WTC11 (cell line): ENCODE data around the gene MAP3K5. TPM values are rescaled to one million over a fixed set of nuclear protein-coding genes. Genes with fewer than 3 reads are reported as not detected.

ENCODE experiments used
- ATAC-seq: fragments of 200-7000 bp; cut with Tn5 transposase; 2 replicates; pipeline ENCODE4 v1.10.0; 2021; ENCODE audit warnings: mild to moderate bottlenecking, moderate library complexity
- CTCF ChIA-PET: fragments of 300-600 bp; sonication (Branson Sonifier 250); formaldehyde crosslinking; loops from one replicate; lab custom pipeline; 2021; ENCODE audit warnings: antibody characterized with exemption; lab: Charles Lee
- POLR2A ChIA-PET: fragments of 350-600 bp; sonication (Branson Sonifier 250); formaldehyde crosslinking; loops from one replicate; lab custom pipeline; 2021; ENCODE audit warnings: antibody characterized with exemption; lab: Charles Lee
- DNase-seq: peaks from one replicate; pipeline ENCODE4 v3.0.0; 2021; ENCODE audit warnings: low spot score
- H3K27ac Mint-ChIP-seq: 2 replicates; pipeline ENCODE4 v1.8.0; 2021; ENCODE audit warnings: mixed read lengths
- H3K27me3 Mint-ChIP-seq: 2 replicates; pipeline ENCODE4 v1.8.0; 2021; ENCODE audit warnings: low read depth, mild to moderate bottlenecking, moderate library complexity, mixed read lengths
- H3K36me3 Mint-ChIP-seq: 2 replicates; pipeline ENCODE4 v1.8.0; 2021; ENCODE audit warnings: mixed read lengths
- H3K4me1 Mint-ChIP-seq: 2 replicates; pipeline ENCODE4 v1.8.0; 2022; ENCODE audit warnings: mixed read lengths
- H3K4me3 Mint-ChIP-seq: 2 replicates; pipeline ENCODE4 v1.8.0; 2021; ENCODE audit warnings: mild to moderate bottlenecking, moderate library complexity, mixed read lengths
- H3K9me3 Mint-ChIP-seq: 2 replicates; pipeline ENCODE4 v1.8.0; 2021; ENCODE audit warnings: mixed read lengths
- GTF2I ChIP-seq: fragments of 250-450 bp; sonication (Bioruptor Pico); conservative IDR thresholded peaks from 2 replicates; pipeline ENCODE4 v1.4.0; 2021; ENCODE audit warnings: mild to moderate bottlenecking
- HMGA2 ChIP-seq: fragments of 250-450 bp; sonication (Bioruptor Pico); IDR thresholded peaks from 2 replicates; pipeline ENCODE4 v1.4.0; 2021; ENCODE audit warnings: mild to moderate bottlenecking, moderate library complexity
- MXD4 ChIP-seq: fragments of 250-450 bp; sonication (Bioruptor Pico); IDR thresholded peaks from 2 replicates; pipeline ENCODE4 v1.8.0; 2021; ENCODE audit warnings: mild to moderate bottlenecking, moderate library complexity, borderline replicate concordance
- NFE2L1 ChIP-seq: sonication (generic); formaldehyde crosslinking; IDR thresholded peaks from 2 replicates; pipeline ENCODE4 v1.8.1; 2023; ENCODE audit warnings: missing genetic modification reagents
- NFYB ChIP-seq: sonication (generic); formaldehyde crosslinking; conservative IDR thresholded peaks from 2 replicates; pipeline ENCODE4 v1.8.0; 2022; ENCODE audit warnings: low read depth, missing genetic modification reagents
- RELA ChIP-seq: sonication (generic); formaldehyde crosslinking; IDR thresholded peaks from 2 replicates; pipeline ENCODE4 v1.8.1; 2022; ENCODE audit warnings: missing genetic modification reagents, mild to moderate bottlenecking, borderline replicate concordance
- SMAD4 ChIP-seq: sonication (generic); formaldehyde crosslinking; IDR thresholded peaks from 2 replicates; pipeline ENCODE4 v1.8.0; 2022; ENCODE audit warnings: mild to moderate bottlenecking, missing genetic modification reagents
- SOX15 ChIP-seq: fragments of 250-450 bp; sonication (Bioruptor Pico); IDR thresholded peaks from 2 replicates; pipeline ENCODE4 v1.9.0; 2021; ENCODE audit warnings: mild to moderate bottlenecking
- TEAD1 ChIP-seq: sonication (generic); formaldehyde crosslinking; IDR thresholded peaks from 2 replicates; pipeline ENCODE4 v1.8.0; 2022; ENCODE audit warnings: mild to moderate bottlenecking, missing genetic modification reagents
- TEAD4 ChIP-seq: sonication (generic); formaldehyde crosslinking; IDR thresholded peaks from 2 replicates; pipeline ENCODE4 v1.8.0; 2022; ENCODE audit warnings: mild to moderate bottlenecking, missing genetic modification reagents
- ZNF232 ChIP-seq: sonication (generic); formaldehyde crosslinking; IDR thresholded peaks from 2 replicates; pipeline ENCODE4 v1.8.0; 2022; ENCODE audit warnings: mild to moderate bottlenecking, missing genetic modification reagents
- ZNF263 ChIP-seq: sonication (generic); formaldehyde crosslinking; IDR thresholded peaks from 2 replicates; pipeline ENCODE4 v1.8.1; 2022; ENCODE audit warnings: low read depth, mild to moderate bottlenecking, moderate library complexity, missing genetic modification reagents
- total RNA-seq: library from RNA; stranded (reverse); gene quantifications from 3 replicates; pipeline ENCODE4 v1.2.3, GENCODE V29; 2021
- TF ChIP-seq, protein P1 (sequence below): sonication (generic); formaldehyde crosslinking; IDR thresholded peaks from 2 replicates; pipeline ENCODE4 v1.8.1; 2022; ENCODE audit warnings: missing genetic modification reagents, borderline replicate concordance
- TF ChIP-seq, protein P2 (sequence below): fragments of 250-450 bp; sonication (Bioruptor Pico); IDR thresholded peaks from 2 replicates; pipeline ENCODE4 v1.9.0; 2021; ENCODE audit warnings: mild to moderate bottlenecking
- TF ChIP-seq, protein P3 (sequence below): sonication (generic); formaldehyde crosslinking; IDR thresholded peaks from 2 replicates; pipeline ENCODE4 v1.8.0; 2023; ENCODE audit warnings: missing genetic modification reagents
- TF ChIP-seq, protein P4 (sequence below): fragments of 250-450 bp; sonication (Bioruptor Pico); IDR thresholded peaks from 2 replicates; pipeline ENCODE4 v1.8.0; 2021; ENCODE audit warnings: mild to moderate bottlenecking
- TF ChIP-seq, protein P5 (sequence below): sonication (generic); formaldehyde crosslinking; conservative IDR thresholded peaks from 2 replicates; pipeline ENCODE4 v1.8.1; 2023; ENCODE audit warnings: mild to moderate bottlenecking, low read depth, missing genetic modification reagents, moderate library complexity
- TF ChIP-seq, protein P6 (sequence below): fragments of 250-450 bp; sonication (Bioruptor Pico); conservative IDR thresholded peaks from 2 replicates; pipeline ENCODE4 v1.9.0; 2021; ENCODE audit warnings: mild to moderate bottlenecking
- TF ChIP-seq, protein P7 (sequence below): sonication (generic); formaldehyde crosslinking; IDR thresholded peaks from 2 replicates; pipeline ENCODE4 v1.8.1; 2022; ENCODE audit warnings: mild to moderate bottlenecking, moderate library complexity, missing genetic modification reagents

MAP3K5 gene
- total RNA-seq, 1 experiment from 2014 or later = 1.6 TPM

DNA sequence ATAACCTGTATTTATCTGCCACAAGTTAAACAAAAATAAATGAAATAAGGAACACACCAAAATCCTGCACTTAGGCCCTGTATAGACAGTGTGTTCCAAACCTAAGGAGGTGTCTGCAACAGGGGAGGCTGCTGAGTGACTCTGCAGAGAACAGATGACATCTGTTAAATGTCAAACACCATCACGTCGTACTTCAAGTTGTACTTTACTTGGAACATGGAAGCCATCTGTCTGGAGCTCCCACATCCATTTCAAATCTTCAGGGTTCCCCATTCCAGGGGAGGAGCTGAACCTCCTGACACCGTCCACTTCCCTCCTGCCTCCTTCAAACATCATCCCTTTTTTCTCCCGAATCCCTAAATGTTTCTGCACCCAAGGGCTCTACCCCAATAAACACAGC, 240.2 kb downstream of the MAP3K5 start (continued):
- no peak for TF ChIP-seq TEAD1 (CRISPR knock-in tag)

DNA sequence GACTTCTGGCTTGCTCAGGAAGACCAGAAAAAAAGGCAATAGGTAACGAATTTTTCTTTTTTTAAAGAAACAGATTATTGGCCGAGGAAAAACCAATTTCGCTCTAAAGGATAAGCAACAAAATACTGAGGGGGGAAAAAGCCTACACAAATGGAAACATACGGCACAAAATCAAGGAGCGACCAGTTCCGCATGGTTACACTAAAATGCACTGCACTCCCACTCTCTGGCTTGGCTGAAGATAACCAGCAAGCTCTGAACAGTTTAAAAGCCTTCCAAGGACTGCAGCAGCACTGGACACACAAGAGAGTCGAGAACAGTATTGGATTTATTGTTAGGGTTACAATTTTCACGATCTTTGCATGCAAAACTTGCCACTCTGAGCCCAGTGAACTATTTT, 241.2 kb downstream of the MAP3K5 start:
- Mint-ChIP-seq H3K4me1 (peaks cover 34% of the 10 kb centered on the region), H3K4me3 (peak overlapping the region; percentile 69), H3K9me3 (no peaks in the 10 kb centered on the region), H3K27me3 (peaks cover 38% of the 10 kb centered on the region), H3K36me3 (no peaks in the 10 kb centered on the region)
- CTCF ChIA-PET = interaction anchor here (0.6 to 3.8 kb wide), 54 partner anchors 9 to 438 kb away, joined by 3 to 70 read pairs (median 5); partner anchors contain the start of genes BCLAF1, MAP3K5, MTFR2 and SLC35D3
- ATAC-seq (no peak), DNase-seq (no peak)
- POLR2A ChIA-PET = interaction anchor here (1.0 to 2.4 kb wide), 4 partner anchors 25 to 301 kb away, joined by 3 to 13 read pairs (median 10); partner anchors contain the start of genes BCLAF1 and MTFR2
- no peak for TF ChIP-seq NFE2L1
- TF ChIP-seq MXD4 (CRISPR knock-in tag) = no peak
- TF ChIP-seq TEAD4 (CRISPR knock-in tag) = no peak
- no peak for TF ChIP-seq RELA (CRISPR knock-in tag)
- TF ChIP-seq HMGA2 = no peak
- TF ChIP-seq ZNF263 (CRISPR knock-in tag) = no peak
- TF ChIP-seq SMAD4 (CRISPR knock-in tag) = no peak
- TF ChIP-seq, all 79 proteins: peak for 0
- no peak overlapping the region for H3K27ac Mint-ChIP-seq

DNA sequence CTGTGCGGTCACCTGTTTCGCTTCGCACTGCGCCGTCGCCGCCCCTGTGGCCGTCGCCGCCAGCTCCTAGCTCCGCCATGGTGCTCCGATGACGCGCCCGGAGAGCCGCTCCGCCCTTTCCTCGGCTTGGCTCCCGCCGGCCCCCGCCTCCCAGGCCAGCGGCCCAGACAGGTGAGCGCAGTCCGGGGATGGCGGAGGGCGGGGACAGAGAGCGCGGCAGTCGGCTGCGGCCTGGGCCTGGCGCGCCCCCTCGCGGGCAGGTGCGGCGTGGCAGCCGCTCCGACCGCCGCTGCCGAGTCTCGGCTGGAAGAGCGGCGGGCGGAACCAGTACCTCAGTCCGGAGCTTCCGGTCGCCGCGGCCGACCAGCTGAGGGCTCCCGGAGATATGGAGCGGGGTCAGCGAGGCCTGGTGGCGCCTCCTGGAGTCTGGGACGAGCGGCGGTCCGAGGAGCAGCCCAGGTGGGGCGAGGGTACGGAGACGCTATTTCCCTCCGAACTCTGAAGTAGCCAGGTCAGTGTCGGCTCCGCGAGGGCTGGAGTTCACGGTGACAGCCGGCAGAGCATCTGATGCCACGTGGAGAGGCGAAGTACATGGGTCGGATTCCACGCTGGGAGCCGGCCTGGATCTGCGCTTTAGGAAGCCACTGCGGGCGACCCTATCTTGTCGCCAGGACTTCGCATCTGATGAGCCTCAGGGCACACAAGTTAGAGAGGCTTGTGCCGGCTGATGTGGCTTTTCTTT, 241.8 kb downstream of the MAP3K5 start, which contains the start of gene MAP7:
TSS of gene MAP7 (minus strand) at position 93 of the 742 bp plus-strand sequence. CDS start at position 79, 14 bp downstream.
- ATAC-seq = peak; percentile 89
- Mint-ChIP-seq H3K4me3 (peak within 1 kb of the TSS; percentile 73), H3K27me3 (peaks cover 38% of the 10 kb centered on the region), H3K9me3 (no peaks in the 10 kb centered on the region), H3K36me3 (no peaks in the 10 kb centered on the region), H3K27ac (peak within 1 kb of the TSS; percentile 16; the same call in 1 of the 2 replicates), H3K4me1 (peaks cover 38% of the 10 kb centered on the region)
- DNase-seq = peak; percentile 95
- CTCF ChIA-PET = interaction anchor here (0.6 to 3.8 kb wide), 64 partner anchors 10 to 448 kb away, joined by 3 to 70 read pairs (median 5); partner anchors contain the start of genes BCLAF1, MAP3K5, MTFR2 and SLC35D3
- POLR2A ChIA-PET = interaction anchor here (0.7 to 2.4 kb wide), 5 partner anchors 25 to 300 kb away, joined by 3 to 13 read pairs (median 8); partner anchors contain the start of genes BCLAF1 and MTFR2
- TF ChIP-seq, protein P1, sequence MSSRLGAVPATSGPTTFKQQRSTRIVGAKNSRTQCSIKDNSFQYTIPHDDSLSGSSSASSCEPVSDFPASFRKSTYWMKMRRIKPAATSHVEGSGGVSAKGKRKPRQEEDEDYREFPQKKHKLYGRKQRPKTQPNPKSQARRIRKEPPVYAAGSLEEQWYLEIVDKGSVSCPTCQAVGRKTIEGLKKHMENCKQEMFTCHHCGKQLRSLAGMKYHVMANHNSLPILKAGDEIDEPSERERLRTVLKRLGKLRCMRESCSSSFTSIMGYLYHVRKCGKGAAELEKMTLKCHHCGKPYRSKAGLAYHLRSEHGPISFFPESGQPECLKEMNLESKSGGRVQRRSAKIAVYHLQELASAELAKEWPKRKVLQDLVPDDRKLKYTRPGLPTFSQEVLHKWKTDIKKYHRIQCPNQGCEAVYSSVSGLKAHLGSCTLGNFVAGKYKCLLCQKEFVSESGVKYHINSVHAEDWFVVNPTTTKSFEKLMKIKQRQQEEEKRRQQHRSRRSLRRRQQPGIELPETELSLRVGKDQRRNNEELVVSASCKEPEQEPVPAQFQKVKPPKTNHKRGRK (CRISPR knock-in tag) = no peak
- TF ChIP-seq, protein P2, sequence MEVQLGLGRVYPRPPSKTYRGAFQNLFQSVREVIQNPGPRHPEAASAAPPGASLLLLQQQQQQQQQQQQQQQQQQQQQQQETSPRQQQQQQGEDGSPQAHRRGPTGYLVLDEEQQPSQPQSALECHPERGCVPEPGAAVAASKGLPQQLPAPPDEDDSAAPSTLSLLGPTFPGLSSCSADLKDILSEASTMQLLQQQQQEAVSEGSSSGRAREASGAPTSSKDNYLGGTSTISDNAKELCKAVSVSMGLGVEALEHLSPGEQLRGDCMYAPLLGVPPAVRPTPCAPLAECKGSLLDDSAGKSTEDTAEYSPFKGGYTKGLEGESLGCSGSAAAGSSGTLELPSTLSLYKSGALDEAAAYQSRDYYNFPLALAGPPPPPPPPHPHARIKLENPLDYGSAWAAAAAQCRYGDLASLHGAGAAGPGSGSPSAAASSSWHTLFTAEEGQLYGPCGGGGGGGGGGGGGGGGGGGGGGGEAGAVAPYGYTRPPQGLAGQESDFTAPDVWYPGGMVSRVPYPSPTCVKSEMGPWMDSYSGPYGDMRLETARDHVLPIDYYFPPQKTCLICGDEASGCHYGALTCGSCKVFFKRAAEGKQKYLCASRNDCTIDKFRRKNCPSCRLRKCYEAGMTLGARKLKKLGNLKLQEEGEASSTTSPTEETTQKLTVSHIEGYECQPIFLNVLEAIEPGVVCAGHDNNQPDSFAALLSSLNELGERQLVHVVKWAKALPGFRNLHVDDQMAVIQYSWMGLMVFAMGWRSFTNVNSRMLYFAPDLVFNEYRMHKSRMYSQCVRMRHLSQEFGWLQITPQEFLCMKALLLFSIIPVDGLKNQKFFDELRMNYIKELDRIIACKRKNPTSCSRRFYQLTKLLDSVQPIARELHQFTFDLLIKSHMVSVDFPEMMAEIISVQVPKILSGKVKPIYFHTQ (CRISPR knock-in tag) = no peak
- TF ChIP-seq ZNF232 (CRISPR knock-in tag) (no peak), TEAD4 (CRISPR knock-in tag) (no peak), SOX15 (no peak), GTF2I (no peak), NFYB (no peak), HMGA2 (no peak)
- TF ChIP-seq, protein P3, sequence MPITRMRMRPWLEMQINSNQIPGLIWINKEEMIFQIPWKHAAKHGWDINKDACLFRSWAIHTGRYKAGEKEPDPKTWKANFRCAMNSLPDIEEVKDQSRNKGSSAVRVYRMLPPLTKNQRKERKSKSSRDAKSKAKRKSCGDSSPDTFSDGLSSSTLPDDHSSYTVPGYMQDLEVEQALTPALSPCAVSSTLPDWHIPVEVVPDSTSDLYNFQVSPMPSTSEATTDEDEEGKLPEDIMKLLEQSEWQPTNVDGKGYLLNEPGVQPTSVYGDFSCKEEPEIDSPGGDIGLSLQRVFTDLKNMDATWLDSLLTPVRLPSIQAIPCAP (CRISPR knock-in tag) = peak; percentile 15; the same call in 1 of the 2 replicates
- TF ChIP-seq, protein P4, sequence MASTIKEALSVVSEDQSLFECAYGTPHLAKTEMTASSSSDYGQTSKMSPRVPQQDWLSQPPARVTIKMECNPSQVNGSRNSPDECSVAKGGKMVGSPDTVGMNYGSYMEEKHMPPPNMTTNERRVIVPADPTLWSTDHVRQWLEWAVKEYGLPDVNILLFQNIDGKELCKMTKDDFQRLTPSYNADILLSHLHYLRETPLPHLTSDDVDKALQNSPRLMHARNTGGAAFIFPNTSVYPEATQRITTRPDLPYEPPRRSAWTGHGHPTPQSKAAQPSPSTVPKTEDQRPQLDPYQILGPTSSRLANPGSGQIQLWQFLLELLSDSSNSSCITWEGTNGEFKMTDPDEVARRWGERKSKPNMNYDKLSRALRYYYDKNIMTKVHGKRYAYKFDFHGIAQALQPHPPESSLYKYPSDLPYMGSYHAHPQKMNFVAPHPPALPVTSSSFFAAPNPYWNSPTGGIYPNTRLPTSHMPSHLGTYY (CRISPR knock-in tag) = no peak
- TF ChIP-seq, protein P5, sequence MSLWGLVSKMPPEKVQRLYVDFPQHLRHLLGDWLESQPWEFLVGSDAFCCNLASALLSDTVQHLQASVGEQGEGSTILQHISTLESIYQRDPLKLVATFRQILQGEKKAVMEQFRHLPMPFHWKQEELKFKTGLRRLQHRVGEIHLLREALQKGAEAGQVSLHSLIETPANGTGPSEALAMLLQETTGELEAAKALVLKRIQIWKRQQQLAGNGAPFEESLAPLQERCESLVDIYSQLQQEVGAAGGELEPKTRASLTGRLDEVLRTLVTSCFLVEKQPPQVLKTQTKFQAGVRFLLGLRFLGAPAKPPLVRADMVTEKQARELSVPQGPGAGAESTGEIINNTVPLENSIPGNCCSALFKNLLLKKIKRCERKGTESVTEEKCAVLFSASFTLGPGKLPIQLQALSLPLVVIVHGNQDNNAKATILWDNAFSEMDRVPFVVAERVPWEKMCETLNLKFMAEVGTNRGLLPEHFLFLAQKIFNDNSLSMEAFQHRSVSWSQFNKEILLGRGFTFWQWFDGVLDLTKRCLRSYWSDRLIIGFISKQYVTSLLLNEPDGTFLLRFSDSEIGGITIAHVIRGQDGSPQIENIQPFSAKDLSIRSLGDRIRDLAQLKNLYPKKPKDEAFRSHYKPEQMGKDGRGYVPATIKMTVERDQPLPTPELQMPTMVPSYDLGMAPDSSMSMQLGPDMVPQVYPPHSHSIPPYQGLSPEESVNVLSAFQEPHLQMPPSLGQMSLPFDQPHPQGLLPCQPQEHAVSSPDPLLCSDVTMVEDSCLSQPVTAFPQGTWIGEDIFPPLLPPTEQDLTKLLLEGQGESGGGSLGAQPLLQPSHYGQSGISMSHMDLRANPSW = no peak
- TF ChIP-seq, protein P6, sequence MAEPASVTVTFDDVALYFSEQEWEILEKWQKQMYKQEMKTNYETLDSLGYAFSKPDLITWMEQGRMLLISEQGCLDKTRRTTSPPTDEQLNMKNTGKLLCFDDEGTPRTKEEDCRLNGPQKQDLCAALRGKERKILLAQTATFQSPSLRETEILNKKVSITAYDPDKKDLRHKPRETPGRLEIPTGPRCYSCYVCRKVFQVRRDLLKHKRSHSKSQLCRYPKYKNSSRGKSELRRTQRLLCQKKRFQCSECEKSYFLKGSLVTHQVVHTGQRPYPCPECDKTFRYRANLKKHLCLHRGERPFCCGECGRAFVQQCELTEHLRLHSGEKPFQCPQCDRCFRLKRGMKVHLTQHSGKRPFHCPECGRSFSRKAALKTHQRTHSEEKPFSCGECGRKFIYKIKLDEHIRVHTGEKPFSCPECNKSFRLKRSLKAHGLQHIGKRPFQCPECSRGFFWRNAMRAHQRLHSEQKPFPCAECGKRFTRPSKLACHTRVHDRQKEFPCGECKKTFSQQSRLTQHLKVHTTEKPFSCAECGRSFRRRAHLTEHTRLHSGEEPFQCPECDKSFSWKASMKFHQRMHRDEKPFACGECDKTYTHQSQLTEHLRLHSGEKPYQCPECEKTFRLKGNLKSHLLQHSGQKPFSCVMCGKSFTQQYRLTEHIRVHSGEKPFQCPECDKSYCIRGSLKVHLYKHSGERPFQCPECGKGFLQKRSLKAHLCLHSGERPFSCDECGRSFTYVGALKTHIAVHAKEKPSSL = no peak
- TF ChIP-seq, protein P7, sequence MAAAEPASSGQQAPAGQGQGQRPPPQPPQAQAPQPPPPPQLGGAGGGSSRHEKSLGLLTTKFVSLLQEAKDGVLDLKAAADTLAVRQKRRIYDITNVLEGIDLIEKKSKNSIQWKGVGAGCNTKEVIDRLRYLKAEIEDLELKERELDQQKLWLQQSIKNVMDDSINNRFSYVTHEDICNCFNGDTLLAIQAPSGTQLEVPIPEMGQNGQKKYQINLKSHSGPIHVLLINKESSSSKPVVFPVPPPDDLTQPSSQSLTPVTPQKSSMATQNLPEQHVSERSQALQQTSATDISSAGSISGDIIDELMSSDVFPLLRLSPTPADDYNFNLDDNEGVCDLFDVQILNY (CRISPR knock-in tag) = peak; percentile 86
